Mesenchymal stem cell (in vitro differentiated cells and primary cell): ENCODE data around the gene DYNLT1.

Experiments used
- DNase-seq: peaks from one replicate; pipeline ENCODE4 v3.0.0-alpha.2; 2013
- H2AFZ ChIP-seq: one replicate; pipeline ENCODE4 v1.6.1; 2013; ENCODE audit warnings: low read depth, mild to moderate bottlenecking, control low read depth, inconsistent platforms, low read length, moderate library complexity
- H2AK5ac ChIP-seq: 2 replicates; pipeline ENCODE4 v1.6.1; 2013; ENCODE audit warnings: low read length, moderate library complexity, mild to moderate bottlenecking, inconsistent platforms; ENCODE audit not compliant: severe bottlenecking
- H2BK120ac ChIP-seq: one replicate; pipeline ENCODE4 v1.6.1; 2013; ENCODE audit warnings: low read depth, mild to moderate bottlenecking, inconsistent platforms, low read length, moderate library complexity
- H2BK12ac ChIP-seq, 2 experiments: one replicate each; pipeline ENCODE4 v1.6.1; 2013; ENCODE audit warnings: inconsistent platforms in 2 of 2, low read length in 2 of 2, mild to moderate bottlenecking in 2 of 2, moderate library complexity in 2 of 2, control low read depth in 1 of 2
- H2BK15ac ChIP-seq: one replicate; pipeline ENCODE4 v1.6.1; 2013; ENCODE audit warnings: mild to moderate bottlenecking, low read depth, inconsistent platforms; ENCODE audit not compliant: poor library complexity, severe bottlenecking
- H2BK5ac ChIP-seq: 2 replicates; pipeline ENCODE4 v1.6.1; 2013; ENCODE audit warnings: low read depth, mild to moderate bottlenecking, low read length, control low read depth, inconsistent platforms; ENCODE audit not compliant: poor library complexity, severe bottlenecking
- H3K14ac ChIP-seq, 2 experiments: one replicate each; pipeline ENCODE4 v1.6.1; 2013; ENCODE audit warnings: inconsistent platforms in 2 of 2, low read length in 2 of 2, control low read depth in 1 of 2, mild to moderate bottlenecking in 1 of 2, moderate library complexity in 1 of 2
- H3K18ac ChIP-seq, 2 experiments: one replicate each; pipeline ENCODE4 v1.6.1; 2013; ENCODE audit warnings: inconsistent platforms in 2 of 2, low read length in 2 of 2, control low read depth in 1 of 2, low read depth in 1 of 2, mild to moderate bottlenecking in 1 of 2
- H3K23ac ChIP-seq, 2 experiments: one replicate each; pipeline ENCODE4 v1.6.1; 2013; ENCODE audit warnings: inconsistent platforms in 2 of 2, low read length in 2 of 2, mild to moderate bottlenecking in 2 of 2, moderate library complexity in 2 of 2, control low read depth in 1 of 2
- H3K27ac ChIP-seq: 2 replicates; pipeline ENCODE4 v1.5.1; 2013; ENCODE audit warnings: mild to moderate bottlenecking, moderate library complexity, low read length, control low read depth, inconsistent platforms; ENCODE audit not compliant: poor library complexity, severe bottlenecking
- H3K27me3 ChIP-seq, 2 experiments: 2 replicates each; pipeline versions ENCODE4 v1.6.1 to v1.7.0; 2013; ENCODE audit warnings: low read length in 2 of 2, mild to moderate bottlenecking in 2 of 2, moderate library complexity in 2 of 2, control low read depth in 1 of 2, inconsistent platforms in 1 of 2; ENCODE audit not compliant: control insufficient read depth in 1 of 2, insufficient read depth in 1 of 2
- H3K36me3 ChIP-seq, 2 experiments: 2 replicates each; pipeline versions ENCODE4 v1.6.1 to v1.7.0; 2013; ENCODE audit warnings: low read length in 2 of 2, control low read depth in 1 of 2, inconsistent platforms in 1 of 2, low read depth in 1 of 2, mild to moderate bottlenecking in 1 of 2; ENCODE audit not compliant: insufficient read depth in 2 of 2, control insufficient read depth in 1 of 2
- H3K4ac ChIP-seq, 2 experiments: one replicate each; pipeline ENCODE4 v1.6.1; 2013; ENCODE audit warnings: inconsistent platforms in 2 of 2, low read length in 2 of 2, mild to moderate bottlenecking in 2 of 2, moderate library complexity in 2 of 2, control low read depth in 1 of 2, low read depth in 1 of 2
- H3K4me1 ChIP-seq: 2 replicates; pipeline ENCODE4 v1.6.1; 2013; ENCODE audit warnings: low read depth, low read length, control low read depth; ENCODE audit not compliant: control insufficient read depth, insufficient read depth
- H3K4me2 ChIP-seq: 2 replicates; pipeline ENCODE4 v1.6.1; 2013; ENCODE audit warnings: low read length, mild to moderate bottlenecking, inconsistent platforms; ENCODE audit not compliant: poor library complexity, severe bottlenecking
- H3K4me3 ChIP-seq, 2 experiments: 2 replicates each; pipeline versions ENCODE4 v1.5.1 to v1.7.0; 2013; ENCODE audit warnings: low read length in 2 of 2, mild to moderate bottlenecking in 2 of 2, control low read depth in 1 of 2, low read depth in 1 of 2; ENCODE audit not compliant: insufficient read depth in 1 of 2
- H3K79me1 ChIP-seq: replicated peaks from 2 replicates; pipeline ENCODE4 v1.6.1; 2013; ENCODE audit warnings: mild to moderate bottlenecking, control low read depth, low read length, inconsistent platforms; ENCODE audit not compliant: poor library complexity, severe bottlenecking
- H3K9ac ChIP-seq: 2 replicates; pipeline ENCODE4 v1.7.0; 2013; ENCODE audit warnings: mild to moderate bottlenecking, low read length, moderate library complexity
- H3K9me3 ChIP-seq: 2 replicates; pipeline ENCODE4 v1.7.0; 2013; ENCODE audit warnings: mild to moderate bottlenecking, low read length; ENCODE audit not compliant: control insufficient read depth
- H4K8ac ChIP-seq: one replicate; pipeline ENCODE4 v1.6.1; 2013; ENCODE audit warnings: inconsistent platforms, mild to moderate bottlenecking, low read length, moderate library complexity
- H4K91ac ChIP-seq: one replicate; pipeline ENCODE4 v1.6.1; 2013; ENCODE audit warnings: mild to moderate bottlenecking, low read length, inconsistent platforms
- WGBS: methylation state at CpG from one replicate; pipeline ENCODE4 v1.1.7; 2013; ENCODE audit warnings: mixed read lengths; 5-methylcytosine and 5-hydroxymethylcytosine counted together

The DYNLT1 gene

GRCh38 chr6:158591810-158592209, 52.7 kb downstream of the DYNLT1 start:
- H2BK12ac ChIP-seq, result no peak overlapping the region
- H3K9me3 ChIP-seq, result peaks cover 4% of the 10 kb centered on the region
- no peak overlapping the region for H3K4ac ChIP-seq
- no peak overlapping the region for H3K14ac ChIP-seq
- H3K27ac ChIP-seq, result no peak overlapping the region
- no peak overlapping the region for H2BK120ac ChIP-seq
- no peaks in the 10 kb centered on the region for H3K4me1 ChIP-seq
- no peak overlapping the region for H3K9ac ChIP-seq
- H3K23ac ChIP-seq, result no peak overlapping the region
- no peak overlapping the region for H2AFZ ChIP-seq
- no peak overlapping the region for H2BK5ac ChIP-seq
- H2AK5ac ChIP-seq, result no peak overlapping the region
- 92% methylated on average over 3 of the region's 4 CpGs for WGBS
- no peak for DNase-seq
- no peak overlapping the region for H4K8ac ChIP-seq
- H3K36me3 ChIP-seq, result peaks cover 44 to 88% of the 10 kb centered on the region in 2 experiments
- H3K27me3 ChIP-seq, result no peaks in the 10 kb centered on the region
- no peak overlapping the region for H3K4me2 ChIP-seq
- H3K18ac ChIP-seq, result no peak overlapping the region
- no peak overlapping the region for H3K4me3 ChIP-seq
- no peak overlapping the region for H2BK15ac ChIP-seq
- H3K79me1 ChIP-seq, result peaks cover 12% of the 10 kb centered on the region
- H4K91ac ChIP-seq, result no peak overlapping the region

DNA sequence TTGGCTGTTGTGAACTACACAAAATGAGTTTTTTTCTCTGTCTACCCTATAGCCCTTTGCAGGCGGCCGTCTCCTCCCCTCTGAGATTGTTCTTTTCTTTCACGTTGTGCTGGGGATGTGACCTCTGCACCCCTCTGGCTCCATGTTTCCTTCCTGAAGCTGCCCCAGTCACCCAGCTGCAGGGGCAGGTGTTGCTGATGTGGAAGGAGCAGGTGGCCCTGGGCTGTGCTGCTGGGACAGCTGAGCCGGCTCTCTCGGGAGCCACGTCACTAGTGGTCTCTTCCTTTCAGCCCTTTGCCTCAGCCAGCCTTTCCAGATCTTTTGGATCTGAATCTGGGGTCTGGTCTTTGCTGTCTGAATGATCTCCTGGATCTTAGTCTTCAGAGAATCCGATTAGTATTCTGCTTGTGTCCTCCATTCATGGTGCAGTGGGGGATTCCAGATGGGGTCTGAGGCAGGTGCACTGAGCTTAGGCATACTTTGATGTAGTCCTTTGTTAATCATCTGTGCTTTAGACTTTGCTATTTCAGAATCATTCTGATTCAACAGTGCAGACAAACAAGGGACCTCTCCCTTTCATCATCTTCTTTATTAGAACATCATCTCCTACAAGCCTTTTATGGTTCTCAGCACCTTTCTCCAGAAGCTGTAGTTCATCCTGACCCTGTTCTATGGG, 53.3 kb downstream of the DYNLT1 start:
- Histone ChIP-seq H2AK5ac (no peak overlapping the region), H3K27me3 (no peaks in the 10 kb centered on the region), H3K4me1 (no peaks in the 10 kb centered on the region), H2BK5ac (no peak overlapping the region), H2BK12ac (no peak overlapping the region), H4K8ac (no peak overlapping the region), H2BK120ac (no peak overlapping the region), H2AFZ (no peak overlapping the region), H3K27ac (no peak overlapping the region), H3K23ac (no peak overlapping the region), H3K4me2 (no peak overlapping the region), H3K14ac (no peak overlapping the region), H2BK15ac (no peak overlapping the region), H3K79me1 (peaks cover 13% of the 10 kb centered on the region), H3K4me3 (no peak overlapping the region), H4K91ac (no peak overlapping the region), H3K18ac (no peak overlapping the region), H3K9ac (no peak overlapping the region), H3K4ac (no peak overlapping the region), H3K9me3 (peaks cover 9% of the 10 kb centered on the region), H3K36me3 (peaks cover 47 to 91% of the 10 kb centered on the region in 2 experiments)
- no peak for DNase-seq
- WGBS, result 94% methylated on average over 6 of the region's 7 CpGs

DNA sequence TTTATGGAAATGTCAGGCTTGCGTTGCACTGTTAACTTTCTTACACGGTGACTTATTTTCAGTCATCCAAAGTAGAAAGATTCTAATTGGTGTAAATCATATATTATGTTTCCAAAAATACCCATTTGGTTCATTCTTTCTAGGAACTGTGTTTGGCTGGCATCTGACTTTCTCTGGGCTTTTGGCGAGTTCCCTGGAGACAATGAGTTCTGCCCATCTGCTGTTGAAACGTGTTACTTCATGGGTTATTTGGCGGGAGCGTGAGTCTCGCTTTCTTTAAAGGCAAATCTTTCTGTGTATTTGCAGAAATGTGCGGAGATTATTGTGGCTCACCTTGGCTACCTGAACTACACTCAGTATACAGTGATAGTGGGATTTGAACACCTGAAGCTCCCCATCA, 55.2 kb downstream of the DYNLT1 start:
- Histone ChIP-seq H3K14ac (no peak overlapping the region), H2BK12ac (no peak overlapping the region), H2BK5ac (no peak overlapping the region), H3K4me1 (no peaks in the 10 kb centered on the region), H2AFZ (no peak overlapping the region), H4K91ac (no peak overlapping the region), H3K27ac (no peak overlapping the region), H4K8ac (no peak overlapping the region), H2BK120ac (no peak overlapping the region), H3K4me2 (no peak overlapping the region), H3K9me3 (peaks cover 14% of the 10 kb centered on the region), H2BK15ac (no peak overlapping the region), H3K23ac (no peak overlapping the region), H3K4ac (no peak overlapping the region), H3K36me3 (peaks cover 56 to 93% of the 10 kb centered on the region in 2 experiments), H3K4me3 (no peak overlapping the region), H3K27me3 (no peaks in the 10 kb centered on the region), H3K18ac (no peak overlapping the region), H2AK5ac (no peak overlapping the region), H3K79me1 (peaks cover 13% of the 10 kb centered on the region), H3K9ac (no peak overlapping the region)
- DNase-seq, result no peak
- WGBS, result 99% methylated on average over 4 of the region's 8 CpGs

GRCh38 chr6:158586652-158587051, 57.9 kb downstream of the DYNLT1 start:
- no peak overlapping the region for H2BK15ac ChIP-seq
- H3K27me3 ChIP-seq, result no peaks in the 10 kb centered on the region
- no peak overlapping the region for H2BK5ac ChIP-seq
- H3K18ac ChIP-seq, result no peak overlapping the region
- no peak overlapping the region for H2AFZ ChIP-seq
- H2BK12ac ChIP-seq, result no peak overlapping the region
- no peak overlapping the region for H3K4me2 ChIP-seq
- peaks cover 60 to 84% of the 10 kb centered on the region in 2 experiments for H3K36me3 ChIP-seq
- H3K27ac ChIP-seq, result no peak overlapping the region
- H3K9me3 ChIP-seq, result peaks cover 14% of the 10 kb centered on the region
- H3K79me1 ChIP-seq, result peaks cover 20% of the 10 kb centered on the region
- H3K9ac ChIP-seq, result no peak overlapping the region
- no peak overlapping the region for H3K23ac ChIP-seq
- no peak overlapping the region for H3K4me3 ChIP-seq
- WGBS, result 98% methylated on average over 8 of the region's 8 CpGs
- no peaks in the 10 kb centered on the region for H3K4me1 ChIP-seq
- no peak overlapping the region for H3K4ac ChIP-seq
- no peak overlapping the region for H2AK5ac ChIP-seq
- no peak overlapping the region for H2BK120ac ChIP-seq
- no peak overlapping the region for H3K14ac ChIP-seq
- no peak overlapping the region for H4K91ac ChIP-seq
- no peak for DNase-seq
- no peak overlapping the region for H4K8ac ChIP-seq
